HepG2 (cell line): ENCODE measurements around the gene ISCA1. TPM values are rescaled to one million over a fixed set of nuclear protein-coding genes. Genes with fewer than 3 reads are reported as not detected.

Experiments used
- ATAC-seq: fragments of 200-7000 bp; cut with Tn5 transposase; 3 replicates; pipeline ENCODE4 v1.9.1; 2020; ENCODE audit warnings: mild to moderate bottlenecking, moderate library complexity
- BruUV-seq: library from RNA; stranded (reverse); fragments of 400-500 nt; replicated peaks from 2 replicates; lab custom pipeline; 2021; lab: Mats Ljungman, UMichigan
- CTCF ChIA-PET: fragments of 300-600 bp; formaldehyde crosslinking; extraction: SDS; loops from one replicate; lab custom pipeline; 2021; ENCODE audit warnings: low total read pairs, inconsistent platforms, low intra/inter-chr PET ratio; lab: Yijun Ruan, JAX
- POLR2A ChIA-PET: fragments of 350-600 bp; sonication (Branson Sonifier 250); formaldehyde crosslinking; loops from one replicate; lab custom pipeline; 2020; ENCODE audit warnings: antibody characterized with exemption, inconsistent platforms; lab: Yijun Ruan, JAX
- DNase-seq: peaks from one replicate; pipeline ENCODE4 v3.0.0-alpha.2; 2015; ENCODE audit warnings: low spot score
- FAIRE-seq: peaks from 3 replicates; lab custom pipeline; 2011; peaks lifted over from hg19 to GRCh38; lab: Jason Lieb, UNC
- H2AFZ ChIP-seq: one replicate; pipeline ENCODE4 v1.6.1; 2011; ENCODE audit warnings: low read length, inconsistent platforms
- H3K27ac ChIP-seq: fragments of 300-600 bp; 3 replicates; pipeline ENCODE4 v1.8.0; 2011; ENCODE audit warnings: mixed run types, mild to moderate bottlenecking, mixed read lengths, low read length, inconsistent platforms; ENCODE audit not compliant: insufficient read depth; ENCODE audit errors: extremely low read length
- H3K27me3 ChIP-seq, 2 experiments: fragments of 200-600 bp in 1 of 2; 2 replicates in 1 of 2; 3 replicates in 1 of 2; pipeline versions ENCODE4 v1.6.0 to v1.8.0; 2011; ENCODE audit warnings: low read length in 2 of 2, mild to moderate bottlenecking in 2 of 2, moderate library complexity in 2 of 2, inconsistent platforms in 1 of 2; ENCODE audit not compliant: insufficient read depth in 2 of 2, control insufficient read depth in 1 of 2
- H3K36me3 ChIP-seq, 2 experiments: fragments of 200-600 bp in 1 of 2; replicated peaks in 1 of 2; 2 replicates in 1 of 2; 3 replicates in 1 of 2; pipeline versions ENCODE4 v1.5.1 to v1.8.0; 2011; ENCODE audit warnings: low read length in 2 of 2, inconsistent platforms in 1 of 2; ENCODE audit not compliant: insufficient read depth in 2 of 2, control insufficient read depth in 1 of 2
- H3K4me1 ChIP-seq: 2 replicates; pipeline ENCODE4 v1.5.1; 2012; ENCODE audit warnings: low read length, inconsistent platforms; ENCODE audit not compliant: insufficient read depth
- H3K4me2 ChIP-seq: 2 replicates; pipeline ENCODE4 v1.6.0; 2011; ENCODE audit warnings: low read depth, low read length, inconsistent platforms
- H3K4me3 ChIP-seq, 3 experiments: fragments of 200-600 bp in 1 of 3; sonication (generic), shearing (Covaris generic) in 1 of 3; replicated peaks in 1 of 3; 2 replicates each; pipeline ENCODE4 v1.5.1; 2011 to 2016; ENCODE audit warnings: low read length in 3 of 3, inconsistent platforms in 2 of 3, low read depth in 2 of 3, mild to moderate bottlenecking in 2 of 3, control low read depth in 1 of 3, mixed read lengths in 1 of 3; ENCODE audit not compliant: insufficient read depth in 1 of 3
- H3K79me2 ChIP-seq: one replicate; pipeline ENCODE4 v1.6.1; 2011; ENCODE audit warnings: low read length, inconsistent platforms; ENCODE audit not compliant: insufficient read depth
- H3K9ac ChIP-seq: 2 replicates; pipeline ENCODE4 v1.6.0; 2011; ENCODE audit warnings: mild to moderate bottlenecking, low read depth, low read length, inconsistent platforms; ENCODE audit not compliant: insufficient read depth
- H3K9me3 ChIP-seq: 2 replicates; pipeline ENCODE4 v1.5.1; 2012; ENCODE audit warnings: mild to moderate bottlenecking, low read length
- H4K20me1 ChIP-seq: 2 replicates; pipeline ENCODE4 v1.6.0; 2011; ENCODE audit warnings: inconsistent platforms, mild to moderate bottlenecking, low read length, moderate library complexity; ENCODE audit not compliant: insufficient read depth
- HOXD1 ChIP-seq: sonication (generic); formaldehyde crosslinking; IDR thresholded peaks from 2 replicates; pipeline ENCODE4 v1.5.0; 2020; ENCODE audit warnings: missing genetic modification reagents
- IRF2 ChIP-seq: IDR thresholded peaks from 2 replicates; pipeline ENCODE4 v1.6.1; 2018; ENCODE audit warnings: missing genetic modification reagents, missing compliant biosample characterization
- JDP2 ChIP-seq: sonication (generic); formaldehyde crosslinking; IDR thresholded peaks from 2 replicates; pipeline ENCODE4 v1.8.1; 2022; ENCODE audit warnings: missing genetic modification reagents, borderline replicate concordance
- ZNF101 ChIP-seq: sonication (generic); formaldehyde crosslinking; IDR thresholded peaks from 2 replicates; pipeline ENCODE4 v1.4.0; 2020; ENCODE audit warnings: mild to moderate bottlenecking, low read depth, missing genetic modification reagents, borderline replicate concordance
- ZNF124 ChIP-seq: sonication (generic); formaldehyde crosslinking; IDR thresholded peaks from 2 replicates; pipeline ENCODE4 v1.4.0; 2020; ENCODE audit warnings: missing genetic modification reagents
- ZNF382 ChIP-seq: sonication (generic); formaldehyde crosslinking; IDR thresholded peaks from 2 replicates; pipeline ENCODE4 v1.5.0; 2020; ENCODE audit warnings: missing genetic modification reagents, mild to moderate bottlenecking, borderline replicate concordance
- ZNF747 ChIP-seq: sonication (generic); formaldehyde crosslinking; IDR thresholded peaks from 2 replicates; pipeline ENCODE4 v1.8.1; 2023; ENCODE audit warnings: missing genetic modification reagents, mild to moderate bottlenecking, borderline replicate concordance
- ZSCAN21 ChIP-seq: sonication (generic); formaldehyde crosslinking; IDR thresholded peaks from 2 replicates; pipeline ENCODE4 v1.8.0; 2022; ENCODE audit warnings: mild to moderate bottlenecking, missing genetic modification reagents, moderate library complexity, borderline replicate concordance
- WGBS: methylation state at CpG from one replicate; pipeline ENCODE4 v1.1.6; 2017; ENCODE audit warnings: low lambda C conversion rate; 5-methylcytosine and 5-hydroxymethylcytosine counted together
- in situ Hi-C: cut with HindIII; loops from 2 replicates; pipeline ENCODE4 v1.10.0; 2017; ENCODE audit warnings: low pct_unique_long_range_greater_than_20kb; ENCODE audit not compliant: extremely low pct_ligation_motif_present
- intact Hi-C: fragments of 100-400 bp; cut with micrococcal nuclease; formaldehyde crosslinking; loops from one replicate; pipeline ENCODE4 v1.10.0; 2022; ENCODE audit not compliant: unreplicated experiment
- polyA plus RNA-seq, 8 experiments: library from polyadenylated mRNA; depleted of rRNA in 3 of 8; stranded (reverse) in 7 of 8; unstranded in 1 of 8; fragments of >200 nt; fragmentation: Illumina TruSeq in 4 of 8; extraction: Trizol in 4 of 8; gene quantifications; 2 replicates each; pipeline versions ENCODE4 v1.2.1 to v1.2.3, GENCODE V29; 2011 to 2016; ENCODE audit warnings: low read depth in 4 of 8, missing spikeins in 1 of 8, mixed read lengths in 1 of 8; ENCODE audit not compliant: insufficient read depth in 1 of 8
- total RNA-seq, 5 experiments: library from RNA; depleted of rRNA; stranded (reverse); fragments of >200 nt; fragmentation: Illumina TruSeq; extraction: Trizol; gene quantifications; 2 replicates each; pipeline ENCODE4 v1.2.3, GENCODE V29; 2016; ENCODE audit warnings: low read depth in 1 of 5
- TF ChIP-seq, protein P1 (sequence below): IDR thresholded peaks from 2 replicates; pipeline ENCODE4 v1.6.1; 2016; ENCODE audit warnings: low read depth, missing genetic modification reagents, missing compliant biosample characterization
- TF ChIP-seq, protein P2 (sequence below), 2 experiments: IDR thresholded peaks; 2 replicates each; pipeline ENCODE4 v1.6.1; 2011 to 2012; ENCODE audit warnings: low read length in 2 of 2, borderline replicate concordance in 1 of 2, low read depth in 1 of 2, mild to moderate bottlenecking in 1 of 2, moderate library complexity in 1 of 2

Gene ISCA1
- total and polyA plus RNA-seq, 2 of the 13 experiments (the other 11 are each of a cell fraction or from before 2014, with no cell fraction given): 29.2 to 40.9 TPM

DNA sequence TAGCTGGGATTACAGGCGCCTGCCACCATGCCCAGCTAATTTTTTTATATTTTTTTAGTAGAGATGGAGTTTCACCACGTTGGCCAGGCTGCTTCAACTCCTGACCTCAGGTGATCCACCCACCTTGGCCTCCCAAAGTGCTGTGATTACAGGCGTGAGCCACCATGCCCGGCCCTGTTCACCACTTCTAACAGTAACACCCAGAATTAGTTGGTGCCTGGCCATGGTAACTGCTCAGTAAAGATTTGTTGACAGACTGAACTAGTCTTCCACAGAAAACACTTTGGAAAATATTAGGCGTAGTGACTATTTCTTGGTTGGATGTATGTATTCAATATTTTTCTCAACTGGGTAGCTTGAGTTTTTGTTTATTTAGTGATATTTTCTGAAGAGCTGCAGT lies 47.8 kb upstream of the ISCA1 start:
- Histone ChIP-seq H2AFZ (no peak overlapping the region), H4K20me1 (no peaks in the 10 kb centered on the region), H3K9ac (no peak overlapping the region), H3K27me3 (no peaks in the 10 kb centered on the region), H3K9me3 (no peaks in the 10 kb centered on the region), H3K36me3 (peaks cover 8 to 38% of the 10 kb centered on the region in 2 experiments), H3K27ac (no peak overlapping the region), H3K4me3 (no peak overlapping the region), H3K4me1 (peaks cover 21% of the 10 kb centered on the region), H3K79me2 (no peaks in the 10 kb centered on the region), H3K4me2 (no peak overlapping the region)
- TF ChIP-seq ZNF747: no peak
- no peak for TF ChIP-seq HOXD1 (CRISPR knock-in tag)
- no peak for TF ChIP-seq ZNF124 (CRISPR knock-in tag)
- TF ChIP-seq IRF2 (CRISPR knock-in tag): no peak
- TF ChIP-seq ZNF382 (CRISPR knock-in tag): no peak
- TF ChIP-seq JDP2 (CRISPR knock-in tag): no peak
- DNase-seq: no peak
- CTCF ChIA-PET: no interaction called here
- intact Hi-C loops (no loop called here), in situ Hi-C loops (no loop called here)
- FAIRE-seq: no peak
- no peak for ATAC-seq
- POLR2A ChIA-PET: no interaction called here
- no TSS peak for BruUV-seq
- 97% methylated on average over 5 of the region's 5 CpGs for WGBS

DNA sequence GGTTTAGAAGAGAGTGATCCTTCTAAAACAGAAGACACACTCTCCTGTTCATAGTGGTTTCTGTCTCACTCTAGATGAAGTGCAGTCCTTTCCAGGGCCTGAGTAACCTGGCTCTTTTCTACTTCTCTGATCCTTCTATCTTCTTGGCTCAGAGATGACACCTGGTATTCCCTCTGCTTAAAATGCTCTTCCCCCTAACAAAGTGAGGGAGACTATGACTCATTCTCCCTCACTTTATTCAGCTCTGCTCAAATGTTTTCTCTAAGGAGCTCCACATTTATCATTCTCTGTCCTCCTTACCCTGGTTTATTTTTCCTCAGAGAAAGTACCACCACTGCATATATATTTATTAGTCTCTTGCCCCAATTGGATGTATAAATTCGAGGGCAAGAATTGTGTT lies 47.3 kb upstream of the ISCA1 start:
- no TSS peak for BruUV-seq
- FAIRE-seq: no peak
- in situ Hi-C loops: no loop called here
- no peak for TF ChIP-seq ZSCAN21 (CRISPR knock-in tag)
- TF ChIP-seq, protein P1, sequence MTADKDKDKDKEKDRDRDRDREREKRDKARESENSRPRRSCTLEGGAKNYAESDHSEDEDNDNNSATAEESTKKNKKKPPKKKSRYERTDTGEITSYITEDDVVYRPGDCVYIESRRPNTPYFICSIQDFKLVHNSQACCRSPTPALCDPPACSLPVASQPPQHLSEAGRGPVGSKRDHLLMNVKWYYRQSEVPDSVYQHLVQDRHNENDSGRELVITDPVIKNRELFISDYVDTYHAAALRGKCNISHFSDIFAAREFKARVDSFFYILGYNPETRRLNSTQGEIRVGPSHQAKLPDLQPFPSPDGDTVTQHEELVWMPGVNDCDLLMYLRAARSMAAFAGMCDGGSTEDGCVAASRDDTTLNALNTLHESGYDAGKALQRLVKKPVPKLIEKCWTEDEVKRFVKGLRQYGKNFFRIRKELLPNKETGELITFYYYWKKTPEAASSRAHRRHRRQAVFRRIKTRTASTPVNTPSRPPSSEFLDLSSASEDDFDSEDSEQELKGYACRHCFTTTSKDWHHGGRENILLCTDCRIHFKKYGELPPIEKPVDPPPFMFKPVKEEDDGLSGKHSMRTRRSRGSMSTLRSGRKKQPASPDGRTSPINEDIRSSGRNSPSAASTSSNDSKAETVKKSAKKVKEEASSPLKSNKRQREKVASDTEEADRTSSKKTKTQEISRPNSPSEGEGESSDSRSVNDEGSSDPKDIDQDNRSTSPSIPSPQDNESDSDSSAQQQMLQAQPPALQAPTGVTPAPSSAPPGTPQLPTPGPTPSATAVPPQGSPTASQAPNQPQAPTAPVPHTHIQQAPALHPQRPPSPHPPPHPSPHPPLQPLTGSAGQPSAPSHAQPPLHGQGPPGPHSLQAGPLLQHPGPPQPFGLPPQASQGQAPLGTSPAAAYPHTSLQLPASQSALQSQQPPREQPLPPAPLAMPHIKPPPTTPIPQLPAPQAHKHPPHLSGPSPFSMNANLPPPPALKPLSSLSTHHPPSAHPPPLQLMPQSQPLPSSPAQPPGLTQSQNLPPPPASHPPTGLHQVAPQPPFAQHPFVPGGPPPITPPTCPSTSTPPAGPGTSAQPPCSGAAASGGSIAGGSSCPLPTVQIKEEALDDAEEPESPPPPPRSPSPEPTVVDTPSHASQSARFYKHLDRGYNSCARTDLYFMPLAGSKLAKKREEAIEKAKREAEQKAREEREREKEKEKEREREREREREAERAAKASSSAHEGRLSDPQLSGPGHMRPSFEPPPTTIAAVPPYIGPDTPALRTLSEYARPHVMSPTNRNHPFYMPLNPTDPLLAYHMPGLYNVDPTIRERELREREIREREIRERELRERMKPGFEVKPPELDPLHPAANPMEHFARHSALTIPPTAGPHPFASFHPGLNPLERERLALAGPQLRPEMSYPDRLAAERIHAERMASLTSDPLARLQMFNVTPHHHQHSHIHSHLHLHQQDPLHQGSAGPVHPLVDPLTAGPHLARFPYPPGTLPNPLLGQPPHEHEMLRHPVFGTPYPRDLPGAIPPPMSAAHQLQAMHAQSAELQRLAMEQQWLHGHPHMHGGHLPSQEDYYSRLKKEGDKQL: no peak
- no peak for TF ChIP-seq ZNF101 (CRISPR knock-in tag)
- TF ChIP-seq, protein P2, sequence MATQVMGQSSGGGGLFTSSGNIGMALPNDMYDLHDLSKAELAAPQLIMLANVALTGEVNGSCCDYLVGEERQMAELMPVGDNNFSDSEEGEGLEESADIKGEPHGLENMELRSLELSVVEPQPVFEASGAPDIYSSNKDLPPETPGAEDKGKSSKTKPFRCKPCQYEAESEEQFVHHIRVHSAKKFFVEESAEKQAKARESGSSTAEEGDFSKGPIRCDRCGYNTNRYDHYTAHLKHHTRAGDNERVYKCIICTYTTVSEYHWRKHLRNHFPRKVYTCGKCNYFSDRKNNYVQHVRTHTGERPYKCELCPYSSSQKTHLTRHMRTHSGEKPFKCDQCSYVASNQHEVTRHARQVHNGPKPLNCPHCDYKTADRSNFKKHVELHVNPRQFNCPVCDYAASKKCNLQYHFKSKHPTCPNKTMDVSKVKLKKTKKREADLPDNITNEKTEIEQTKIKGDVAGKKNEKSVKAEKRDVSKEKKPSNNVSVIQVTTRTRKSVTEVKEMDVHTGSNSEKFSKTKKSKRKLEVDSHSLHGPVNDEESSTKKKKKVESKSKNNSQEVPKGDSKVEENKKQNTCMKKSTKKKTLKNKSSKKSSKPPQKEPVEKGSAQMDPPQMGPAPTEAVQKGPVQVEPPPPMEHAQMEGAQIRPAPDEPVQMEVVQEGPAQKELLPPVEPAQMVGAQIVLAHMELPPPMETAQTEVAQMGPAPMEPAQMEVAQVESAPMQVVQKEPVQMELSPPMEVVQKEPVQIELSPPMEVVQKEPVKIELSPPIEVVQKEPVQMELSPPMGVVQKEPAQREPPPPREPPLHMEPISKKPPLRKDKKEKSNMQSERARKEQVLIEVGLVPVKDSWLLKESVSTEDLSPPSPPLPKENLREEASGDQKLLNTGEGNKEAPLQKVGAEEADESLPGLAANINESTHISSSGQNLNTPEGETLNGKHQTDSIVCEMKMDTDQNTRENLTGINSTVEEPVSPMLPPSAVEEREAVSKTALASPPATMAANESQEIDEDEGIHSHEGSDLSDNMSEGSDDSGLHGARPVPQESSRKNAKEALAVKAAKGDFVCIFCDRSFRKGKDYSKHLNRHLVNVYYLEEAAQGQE (IDR thresholded peaks at IDR 0.05; ENCODE audit: borderline replicate concordance in 1 of 2, low read depth in 1 of 2, low read length in 2 of 2): no peak

More for the DNA sequence above, 47.3 kb upstream of the ISCA1 start:
- H3K9me3 ChIP-seq: no peaks in the 10 kb centered on the region
- H3K9ac ChIP-seq: no peak overlapping the region
- CTCF ChIA-PET: no interaction called here
- H4K20me1 ChIP-seq: no peaks in the 10 kb centered on the region
- H3K4me3 ChIP-seq: no peak overlapping the region
- 85% methylated on average over 1 of the region's 1 CpG for WGBS
- no peaks in the 10 kb centered on the region for H3K79me2 ChIP-seq
- POLR2A ChIA-PET: no interaction called here
- no peak overlapping the region for H3K4me2 ChIP-seq
- peaks cover 8 to 44% of the 10 kb centered on the region in 2 experiments for H3K36me3 ChIP-seq
- intact Hi-C loops: no loop called here
- ATAC-seq (no peak), DNase-seq (no peak)
- H3K27me3 ChIP-seq: no peaks in the 10 kb centered on the region
- H3K27ac ChIP-seq: no peak overlapping the region
- peaks cover 15% of the 10 kb centered on the region for H3K4me1 ChIP-seq
- H2AFZ ChIP-seq: no peak overlapping the region
